Activated T-cell treated with anti-CD3 and anti-CD28 coated beads, Interleukin-2, amount 50 U/mL, for 1 hour (primary cell): Measurements from ENCODE around the gene DUSP1.

ENCODE experiments used
- DNase-seq: peaks from one replicate; pipeline ENCODE4 v3.0.0-alpha.2; 2020

The DUSP1 gene

GRCh38 chr5:172762214-172763119, 8.5 kb downstream of the DUSP1 start:
- DNase-seq, result no peak

- DNase-seq, result no peak
Observed at GRCh38 chr5:172760959-172761358, 10.0 kb downstream of the DUSP1 start.

- DNase-seq, result no peak
Observed at GRCh38 chr5:172760136-172760535, 10.9 kb downstream of the DUSP1 start.

- no peak for DNase-seq
Observed at GRCh38 chr5:172758834-172759149, 12.2 kb downstream of the DUSP1 start.

GRCh38 chr5:172758077-172758833, 12.7 kb downstream of the DUSP1 start:
- DNase-seq, result no peak

- DNase-seq, result no peak
Observed at GRCh38 chr5:172757394-172758010, 13.5 kb downstream of the DUSP1 start.

- DNase-seq, result no peak
Observed at GRCh38 chr5:172756764-172757393, 14.1 kb downstream of the DUSP1 start.

GRCh38 chr5:172754596-172755356, 16.2 kb downstream of the DUSP1 start:
- no peak for DNase-seq

- DNase-seq, result no peak
Observed at GRCh38 chr5:172753101-172753500, 17.9 kb downstream of the DUSP1 start.

- no peak for DNase-seq
Observed at GRCh38 chr5:172751761-172752510, 19.1 kb downstream of the DUSP1 start.

- no peak for DNase-seq
Observed at GRCh38 chr5:172749881-172750633, 20.9 kb downstream of the DUSP1 start.

- no peak for DNase-seq
Observed at GRCh38 chr5:172749076-172749475, 21.9 kb downstream of the DUSP1 start.

- DNase-seq, result no peak
Observed at GRCh38 chr5:172748341-172748843, 22.6 kb downstream of the DUSP1 start.

GRCh38 chr5:172747471-172747870, 23.5 kb downstream of the DUSP1 start:
- no peak for DNase-seq

- DNase-seq, result no peak
Observed at GRCh38 chr5:172746725-172747124, 24.3 kb downstream of the DUSP1 start.

GRCh38 chr5:172745838-172746237, 25.2 kb downstream of the DUSP1 start:
- DNase-seq, result no peak

GRCh38 chr5:172745406-172745805, 25.6 kb downstream of the DUSP1 start:
- DNase-seq, result no peak

GRCh38 chr5:172744123-172745104, 26.6 kb downstream of the DUSP1 start:
- no peak for DNase-seq
